Cardiac muscle cell (in vitro differentiated cells and primary cell): ENCODE measurements around the gene DPH2. TPM values are rescaled to one million over a fixed set of nuclear protein-coding genes. Genes with fewer than 3 reads are reported as not detected.

Source experiments
- DNase-seq, 2 donors: peaks; one replicate each; pipeline versions ENCODE4 v3.0.0 to v3.0.0-alpha.2; 2010 to 2017; ENCODE audit warnings: low read depth in 1 of 2, low spot score in 1 of 2
- H3K27ac ChIP-seq: fragments of 200-600 bp; sonication (generic); 2 replicates; pipeline ENCODE4 v1.5.1; 2016
- H3K27me3 ChIP-seq: fragments of 200-600 bp; sonication (generic); 2 replicates; pipeline ENCODE4 v1.6.0; 2016; ENCODE audit warnings: control low read depth
- H3K36me3 ChIP-seq: fragments of 200-600 bp; sonication (generic); 2 replicates; pipeline ENCODE4 v1.5.1; 2016; ENCODE audit warnings: control low read depth
- H3K4me1 ChIP-seq: fragments of 200-600 bp; sonication (generic); 2 replicates; pipeline ENCODE4 v1.8.1; 2017; ENCODE audit warnings: low read depth, mild to moderate bottlenecking, mixed run types
- H3K4me3 ChIP-seq: fragments of 200-600 bp; sonication (generic); 2 replicates; pipeline ENCODE4 v1.5.1; 2016; ENCODE audit warnings: mild to moderate bottlenecking
- H3K9me3 ChIP-seq: fragments of 200-600 bp; sonication (generic); 2 replicates; pipeline ENCODE4 v1.5.1; 2017; ENCODE audit warnings: low read depth, mild to moderate bottlenecking, control low read depth
- CTCF ChIP-seq: IDR thresholded peaks from 2 replicates; pipeline ENCODE4 v1.5.1; 2012; ENCODE audit warnings: low read depth, mild to moderate bottlenecking, low read length
- polyA plus RNA-seq: library from polyadenylated mRNA; unstranded; fragments of >200 nt; fragmentation: Nextera tagmentation; extraction: Ambion mirVana; gene quantifications from 2 replicates; pipeline ENCODE4 v1.2.1, GENCODE V29; 2016
- total RNA-seq: library from RNA; depleted of rRNA; stranded (reverse); fragments of >200 nt; gene quantifications from 2 replicates; pipeline ENCODE4 v1.2.3, GENCODE V29; 2016

DPH2 gene
- total and polyA plus RNA-seq, 2 experiments from 2014 or later = 20.7 to 21.5 TPM

- peak; percentile 71 to 89 for DNase-seq
- no peaks in the 10 kb centered on the region for H3K9me3 ChIP-seq
- H3K4me1 ChIP-seq = peaks cover 12% of the 10 kb centered on the region
- H3K36me3 ChIP-seq = no peaks in the 10 kb centered on the region
- no peak overlapping the region for H3K27ac ChIP-seq
- peak; percentile 95 for TF ChIP-seq CTCF
- peaks cover 3% of the 10 kb centered on the region for H3K27me3 ChIP-seq
- peak overlapping the region; percentile 35 for H3K4me3 ChIP-seq
Measured at GRCh38 chr1:43934101-43934985, 35.5 kb upstream of the DPH2 start.

- H3K4me1 ChIP-seq = peaks cover 12% of the 10 kb centered on the region
- H3K4me3 ChIP-seq = no peak overlapping the region
- no peaks in the 10 kb centered on the region for H3K36me3 ChIP-seq
- no peak overlapping the region for H3K27ac ChIP-seq
- peaks cover 5% of the 10 kb centered on the region for H3K27me3 ChIP-seq
- H3K9me3 ChIP-seq = no peaks in the 10 kb centered on the region
- DNase-seq = no peak
- TF ChIP-seq CTCF = no peak
Measured at GRCh38 chr1:43934986-43935324, 34.9 kb upstream of the DPH2 start.

GRCh38 chr1:43935711-43936427 is 33.9 kb upstream of the DPH2 start:
- Histone ChIP-seq H3K4me1 (peaks cover 12% of the 10 kb centered on the region), H3K36me3 (no peaks in the 10 kb centered on the region), H3K27ac (no peak overlapping the region), H3K4me3 (peak overlapping the region; percentile 32), H3K27me3 (peaks cover 8% of the 10 kb centered on the region), H3K9me3 (no peaks in the 10 kb centered on the region)
- DNase-seq = peak in 1 of 2 donors; percentile 21
- no peak for TF ChIP-seq CTCF

GRCh38 chr1:43936431-43937151 is 33.2 kb upstream of the DPH2 start:
- H3K4me1 ChIP-seq = peaks cover 12% of the 10 kb centered on the region
- no peaks in the 10 kb centered on the region for H3K36me3 ChIP-seq
- peaks cover 8% of the 10 kb centered on the region for H3K27me3 ChIP-seq
- peak overlapping the region; percentile 32 for H3K4me3 ChIP-seq
- no peaks in the 10 kb centered on the region for H3K9me3 ChIP-seq
- H3K27ac ChIP-seq = no peak overlapping the region
- no peak for TF ChIP-seq CTCF
- DNase-seq = peak; percentile 38 to 71

- Histone ChIP-seq H3K4me1 (peaks cover 12% of the 10 kb centered on the region), H3K27ac (no peak overlapping the region), H3K27me3 (peaks cover 8% of the 10 kb centered on the region), H3K9me3 (no peaks in the 10 kb centered on the region), H3K4me3 (no peak overlapping the region), H3K36me3 (no peaks in the 10 kb centered on the region)
- DNase-seq = no peak
- TF ChIP-seq CTCF = no peak
Measured at GRCh38 chr1:43937179-43937865, 32.5 kb upstream of the DPH2 start.
